DND-41 (cell line): ENCODE data around the gene HOMER3.

Source experiments
- ATAC-seq: fragments of 200-7000 bp; cut with Tn5 transposase; 3 replicates; pipeline ENCODE4 v1.9.1; 2021; ENCODE audit warnings: low read depth; ENCODE audit not compliant: insufficient read depth
- DNase-seq: peaks from one replicate; pipeline ENCODE4 v3.0.0-alpha.2; 2020
- H2AFZ ChIP-seq: 2 replicates; pipeline ENCODE4 v1.6.0; 2012; ENCODE audit warnings: low read depth, low read length
- H3K27ac ChIP-seq: 2 replicates; pipeline ENCODE4 v1.5.1; 2012; ENCODE audit warnings: low read length, inconsistent platforms
- H3K27me3 ChIP-seq: fragments of 200-600 bp; sonication (generic); 2 replicates; pipeline ENCODE4 v1.6.0; 2012; ENCODE audit warnings: low read length, mild to moderate bottlenecking, inconsistent platforms; ENCODE audit not compliant: insufficient read depth, poor library complexity
- H3K36me3 ChIP-seq: 2 replicates; pipeline ENCODE4 v1.5.1; 2012; ENCODE audit warnings: low read length, inconsistent platforms; ENCODE audit not compliant: insufficient read depth
- H3K4me1 ChIP-seq: 2 replicates; pipeline ENCODE4 v1.5.1; 2012; ENCODE audit warnings: mild to moderate bottlenecking, low read length; ENCODE audit not compliant: insufficient read depth
- H3K4me2 ChIP-seq: 2 replicates; pipeline ENCODE4 v1.6.0; 2012; ENCODE audit warnings: mild to moderate bottlenecking, moderate library complexity, low read length, inconsistent platforms; ENCODE audit not compliant: insufficient read depth
- H3K4me3 ChIP-seq, 2 experiments: fragments of 200-600 bp in 1 of 2; shearing (Covaris generic) in 1 of 2; 2 replicates each; pipeline ENCODE4 v1.5.1; 2012 to 2016; ENCODE audit warnings: inconsistent platforms in 2 of 2, low read length in 2 of 2, mild to moderate bottlenecking in 2 of 2, low read depth in 1 of 2, moderate library complexity in 1 of 2
- H3K79me2 ChIP-seq: 2 replicates; pipeline ENCODE4 v1.6.0; 2012; ENCODE audit warnings: low read length, inconsistent platforms; ENCODE audit not compliant: insufficient read depth
- H3K9ac ChIP-seq: 2 replicates; pipeline ENCODE4 v1.6.0; 2012; ENCODE audit warnings: low read depth, mild to moderate bottlenecking, inconsistent platforms, low read length, moderate library complexity
- H3K9me3 ChIP-seq: 2 replicates; pipeline ENCODE4 v1.5.1; 2012; ENCODE audit warnings: low read length, moderate library complexity, mild to moderate bottlenecking, inconsistent platforms; ENCODE audit not compliant: insufficient read depth, severe bottlenecking
- H4K20me1 ChIP-seq: 2 replicates; pipeline ENCODE4 v1.6.0; 2012; ENCODE audit warnings: low read length; ENCODE audit not compliant: insufficient read depth
- EZH2 ChIP-seq: IDR thresholded peaks from 3 replicates; pipeline ENCODE4 v1.6.1; 2012; ENCODE audit warnings: borderline replicate concordance, low read depth, mild to moderate bottlenecking, moderate library complexity, low read length, inconsistent platforms; ENCODE audit not compliant: severe bottlenecking
- TF ChIP-seq, protein P1 (sequence below): IDR thresholded peaks from 2 replicates; pipeline ENCODE4 v1.5.1; 2012; ENCODE audit warnings: borderline replicate concordance, low read length, moderate library complexity, mild to moderate bottlenecking; ENCODE audit not compliant: poor library complexity, severe bottlenecking; ENCODE audit errors: extremely low read depth

Gene HOMER3

DNA sequence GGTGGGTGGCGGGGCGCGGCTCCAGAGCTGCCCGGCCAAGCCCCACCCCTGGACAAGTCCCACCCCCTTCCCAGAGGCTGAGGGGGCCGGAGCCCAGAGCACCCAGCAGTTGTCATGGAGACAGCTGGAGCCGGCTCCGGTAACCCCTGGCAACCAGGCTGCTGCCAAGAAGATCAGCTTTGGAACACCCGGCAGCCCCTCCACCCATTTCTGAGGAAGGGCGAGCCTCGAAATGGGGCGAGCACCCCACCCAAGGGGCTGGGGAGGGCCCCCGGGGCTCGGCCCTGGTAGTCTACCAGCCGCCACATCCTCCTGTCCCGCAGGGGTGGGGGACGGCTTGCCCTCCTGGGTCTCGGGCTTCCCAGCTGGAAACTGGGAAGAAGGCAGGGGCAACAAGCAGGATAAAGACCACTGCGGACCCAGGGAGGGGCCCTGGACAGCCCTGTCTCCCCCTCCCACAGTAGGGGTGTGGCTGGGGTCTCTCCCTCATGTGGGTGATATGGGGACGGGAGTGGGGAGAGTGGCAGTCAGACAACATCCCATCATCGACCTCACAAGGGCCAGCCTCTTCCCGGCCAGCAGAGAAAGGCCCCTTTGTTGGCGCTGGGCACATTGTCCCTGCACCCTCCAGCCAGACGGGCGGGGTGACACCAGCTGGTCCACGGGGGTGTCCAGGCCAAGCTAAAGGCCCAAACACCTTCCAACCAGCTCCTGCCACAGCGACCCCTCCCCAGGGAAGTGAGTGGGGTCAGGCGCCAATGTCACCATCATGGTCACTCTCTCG, 46.6 kb downstream of the HOMER3 start:
- Histone ChIP-seq H3K4me1 (no peaks in the 10 kb centered on the region), H3K36me3 (peaks cover 7% of the 10 kb centered on the region), H3K27ac (no peak overlapping the region), H3K4me2 (no peak overlapping the region), H2AFZ (no peak overlapping the region), H3K9ac (no peak overlapping the region), H4K20me1 (no peaks in the 10 kb centered on the region), H3K9me3 (no peaks in the 10 kb centered on the region), H3K4me3 (no peak overlapping the region), H3K27me3 (no peaks in the 10 kb centered on the region), H3K79me2 (no peaks in the 10 kb centered on the region)
- no peak for TF ChIP-seq EZH2
- TF ChIP-seq, protein P1, sequence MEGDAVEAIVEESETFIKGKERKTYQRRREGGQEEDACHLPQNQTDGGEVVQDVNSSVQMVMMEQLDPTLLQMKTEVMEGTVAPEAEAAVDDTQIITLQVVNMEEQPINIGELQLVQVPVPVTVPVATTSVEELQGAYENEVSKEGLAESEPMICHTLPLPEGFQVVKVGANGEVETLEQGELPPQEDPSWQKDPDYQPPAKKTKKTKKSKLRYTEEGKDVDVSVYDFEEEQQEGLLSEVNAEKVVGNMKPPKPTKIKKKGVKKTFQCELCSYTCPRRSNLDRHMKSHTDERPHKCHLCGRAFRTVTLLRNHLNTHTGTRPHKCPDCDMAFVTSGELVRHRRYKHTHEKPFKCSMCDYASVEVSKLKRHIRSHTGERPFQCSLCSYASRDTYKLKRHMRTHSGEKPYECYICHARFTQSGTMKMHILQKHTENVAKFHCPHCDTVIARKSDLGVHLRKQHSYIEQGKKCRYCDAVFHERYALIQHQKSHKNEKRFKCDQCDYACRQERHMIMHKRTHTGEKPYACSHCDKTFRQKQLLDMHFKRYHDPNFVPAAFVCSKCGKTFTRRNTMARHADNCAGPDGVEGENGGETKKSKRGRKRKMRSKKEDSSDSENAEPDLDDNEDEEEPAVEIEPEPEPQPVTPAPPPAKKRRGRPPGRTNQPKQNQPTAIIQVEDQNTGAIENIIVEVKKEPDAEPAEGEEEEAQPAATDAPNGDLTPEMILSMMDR, result no peak
- no peak for ATAC-seq
- no peak for DNase-seq

- ATAC-seq, result no peak
- no peak overlapping the region for H3K4me3 ChIP-seq
- H3K4me1 ChIP-seq, result no peaks in the 10 kb centered on the region
- no peaks in the 10 kb centered on the region for H4K20me1 ChIP-seq
- no peak for TF ChIP-seq EZH2
- TF ChIP-seq, protein P1, result no peak
- no peak overlapping the region for H3K9ac ChIP-seq
- no peak overlapping the region for H3K27ac ChIP-seq
- H3K27me3 ChIP-seq, result no peaks in the 10 kb centered on the region
- no peak overlapping the region for H2AFZ ChIP-seq
- peaks cover under 1% of the 10 kb centered on the region; the same call in 1 of the 2 replicates for H3K36me3 ChIP-seq
- DNase-seq, result no peak
- H3K79me2 ChIP-seq, result no peaks in the 10 kb centered on the region
- H3K9me3 ChIP-seq, result no peaks in the 10 kb centered on the region
- H3K4me2 ChIP-seq, result no peak overlapping the region
Measured at GRCh38 chr19:18893587-18894253, 47.3 kb downstream of the HOMER3 start.

- Histone ChIP-seq H4K20me1 (no peaks in the 10 kb centered on the region), H2AFZ (no peak overlapping the region), H3K4me3 (no peak overlapping the region), H3K9me3 (no peaks in the 10 kb centered on the region), H3K79me2 (no peaks in the 10 kb centered on the region), H3K36me3 (no peaks in the 10 kb centered on the region), H3K9ac (no peak overlapping the region), H3K27ac (no peak overlapping the region), H3K27me3 (no peaks in the 10 kb centered on the region), H3K4me2 (no peak overlapping the region), H3K4me1 (no peaks in the 10 kb centered on the region)
- TF ChIP-seq, protein P1, result no peak
- TF ChIP-seq EZH2, result no peak
- no peak for ATAC-seq
- no peak for DNase-seq
Measured at GRCh38 chr19:18889949-18890745, 50.9 kb downstream of the HOMER3 start.
